Adrenal gland (tissue), 12 donors: ENCODE measurements around the gene GALP. TPM values are rescaled to one million over a fixed set of nuclear protein-coding genes. Genes with fewer than 3 reads are reported as not detected.

Source experiments
- DNase-seq, 7 donors: peaks; one replicate each; pipeline ENCODE4 v3.0.0-alpha.2; 2019 to 2020
- H3K27ac ChIP-seq, 5 donors: fragments of 200-600 bp; sonication (generic) in 4 of 5; 1 replicate in 3 of 5; 2 replicates in 2 of 5; pipeline versions ENCODE4 v1.5.1 to v1.8.0; 2016 to 2020; ENCODE audit warnings: mild to moderate bottlenecking in 1 of 5
- H3K27me3 ChIP-seq: fragments of 200-600 bp; 2 replicates; pipeline ENCODE4 v1.8.0; 2021
- H3K36me3 ChIP-seq, 2 donors: fragments of 200-600 bp; replicated peaks in 1 of 2; 1 replicate in 1 of 2; 2 replicates in 1 of 2; pipeline versions ENCODE4 v1.5.1 to v1.8.0; 2018 to 2022
- H3K4me1 ChIP-seq, 2 donors: fragments of 200-600 bp; replicated peaks in 1 of 2; 1 replicate in 1 of 2; 2 replicates in 1 of 2; pipeline versions ENCODE4 v1.5.1 to v1.8.0; 2018 to 2021
- H3K4me3 ChIP-seq, 4 donors: fragments of 200-600 bp; sonication (generic) in 3 of 4; one replicate each; pipeline ENCODE4 v1.5.1; 2016 to 2018
- H3K9me3 ChIP-seq, 3 donors: fragments of 200-600 bp; sonication (generic) in 1 of 3; replicated peaks in 1 of 3; 1 replicate in 2 of 3; 2 replicates in 1 of 3; pipeline versions ENCODE4 v1.5.1 to v1.8.0; 2016 to 2021
- CTCF ChIP-seq, 6 experiments: fragments of 450-650 bp in 4 of 6; fragments of 200-600 bp in 2 of 6; sonication (generic) in 1 of 6; IDR thresholded peaks; 1 replicate in 5 of 6; 2 replicates in 1 of 6; pipeline versions ENCODE4 v1.5.1 to v1.8.0; 2016 to 2021; ENCODE audit warnings: antibody characterized with exemption in 6 of 6, mild to moderate bottlenecking in 2 of 6, moderate library complexity in 1 of 6
- POLR2A ChIP-seq, 2 donors: fragments of 450-650 bp; IDR thresholded peaks; one replicate each; pipeline ENCODE4 v1.6.1; 2017; ENCODE audit warnings: antibody characterized with exemption in 2 of 2, mild to moderate bottlenecking in 2 of 2, moderate library complexity in 1 of 2
- WGBS, 4 donors: extraction: QIAGEN DNeasy Blood & Tissue Kit in 2 of 4; methylation state at CpG; one replicate each; pipeline versions ENCODE4 v1.1.5 to v1.1.7; 2013 to 2017; 5-methylcytosine and 5-hydroxymethylcytosine counted together
- intact Hi-C, 2 donors: fragments of 100-400 bp; cut with DNase I; formaldehyde crosslinking; loops; one replicate each; pipeline versions ENCODE4 v1.14.1 to v1.15.0; 2022 to 2023
- polyA plus RNA-seq, 3 donors: library from polyadenylated mRNA; stranded (reverse); fragments of 200-250 nt in 2 of 3; fragments of 350-450 nt in 1 of 3; fragmentation: Illumina TruSeq in 1 of 3; extraction: RNeasy Lipid Tissue Mini Kit (QIAGEN cat#74804) in 1 of 3; gene quantifications; one replicate each; pipeline ENCODE4 v1.2.3, GENCODE V29; 2013 to 2014
- total RNA-seq, 9 donors: library from RNA; depleted of rRNA in 4 of 9; stranded (reverse); fragments of >200 nt in 4 of 9; fragments of 120-200 nt in 1 of 9; fragmentation: NEBNext Ultra II Directional in 1 of 9; extraction: Animal tissue kit (Norgen Biotek cat#: 25700) in 1 of 9; gene quantifications; one replicate each; pipeline versions ENCODE4 v1.1.0 to v1.2.4, GENCODE V29; 2013 to 2023
- donor health status: healthy with polysubstance abuse.
- donor health status: Bipolar disorder and iron deficiency.
- donor health status: DM: yes; HTN: yes; CAD: no.
- donor health status: DM: no; HTN: no; CAD: no.
- donor health status: DM: no; HTN: no; CAD: no.
- donor health status: DM: yes; HTN: yes; CAD: no.

The GALP gene
- total and polyA plus RNA-seq, 12 donors = not detected

- no peaks in the 10 kb centered on the region for H3K9me3 ChIP-seq
- H3K27me3 ChIP-seq = no peaks in the 10 kb centered on the region
- WGBS, 4 donors = 88 to 97% (median 95%) methylated on average over 3 to 11 of the region's 11 CpGs
- intact Hi-C loops = no loop called here
- DNase-seq = no peak
- H3K36me3 ChIP-seq = peaks cover 0 to 20% of the 10 kb centered on the region in 2 donors
- H3K4me3 ChIP-seq = no peak overlapping the region
- H3K27ac ChIP-seq = no peak overlapping the region
- TF ChIP-seq POLR2A (IDR thresholded peaks at IDR 0.05) = no peak
- no peak for TF ChIP-seq CTCF (IDR thresholded peaks at IDR 0.05)
- H3K4me1 ChIP-seq = no peaks in the 10 kb centered on the region
These were observed 14.3 kb upstream of the GALP start for GRCh38 chr19:56161534-56161933.

DNA sequence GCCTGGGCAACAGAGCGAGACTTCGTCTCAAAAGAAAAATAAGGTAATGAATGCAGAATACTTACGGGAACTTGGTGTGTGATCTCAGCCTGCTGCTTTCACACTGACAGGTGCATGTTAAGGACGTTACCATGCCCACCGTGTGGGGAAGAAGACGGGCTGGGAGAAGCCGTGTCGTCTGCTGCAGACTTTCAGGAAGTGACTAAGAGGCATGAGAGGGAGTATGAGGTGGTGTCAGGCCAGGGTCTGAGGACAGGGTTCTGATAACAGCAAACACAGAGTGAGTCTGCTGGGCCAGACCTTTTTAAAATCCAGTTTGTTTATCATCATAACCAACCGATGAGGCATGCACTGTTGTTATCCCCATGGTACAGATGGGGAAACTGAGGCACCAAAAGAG is 13.6 kb upstream of the GALP start:
- intact Hi-C loops = no loop called here
- H3K4me3 ChIP-seq = no peak overlapping the region
- peaks cover 0 to 20% of the 10 kb centered on the region in 2 donors for H3K36me3 ChIP-seq
- DNase-seq = no peak
- WGBS, 4 donors = 48 to 58% (median 51%) methylated on average over 9 of the region's 9 CpGs
- no peak for TF ChIP-seq CTCF (IDR thresholded peaks at IDR 0.05)
- no peak for TF ChIP-seq POLR2A (IDR thresholded peaks at IDR 0.05)
- no peak overlapping the region for H3K27ac ChIP-seq
- H3K9me3 ChIP-seq = no peaks in the 10 kb centered on the region
- no peaks in the 10 kb centered on the region for H3K27me3 ChIP-seq
- no peaks in the 10 kb centered on the region for H3K4me1 ChIP-seq

DNA sequence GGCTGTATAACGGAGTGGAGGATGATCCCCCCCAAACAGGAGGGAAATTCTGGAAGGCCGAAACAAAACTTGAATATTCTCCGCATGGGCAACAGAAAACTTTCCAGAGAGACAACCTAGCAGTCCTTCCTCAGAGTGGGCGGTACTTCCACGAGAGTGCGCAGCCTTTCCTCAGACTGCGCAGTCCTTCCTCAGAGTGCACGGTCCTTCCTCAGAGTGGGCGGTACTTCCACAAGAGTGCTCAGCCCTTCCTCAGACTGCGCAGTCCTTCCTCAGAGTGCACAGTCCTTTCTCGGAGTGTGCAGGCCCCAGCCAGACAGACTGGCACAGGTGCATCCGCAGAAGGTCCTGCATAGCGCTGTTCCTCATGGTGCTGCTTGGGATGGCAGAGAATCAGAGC is 12.7 kb upstream of the GALP start:
- Histone ChIP-seq H3K9me3 (no peaks in the 10 kb centered on the region), H3K27ac (no peak overlapping the region), H3K36me3 (peaks cover 0 to 20% of the 10 kb centered on the region in 2 donors), H3K4me3 (no peak overlapping the region), H3K4me1 (no peaks in the 10 kb centered on the region), H3K27me3 (no peaks in the 10 kb centered on the region)
- TF ChIP-seq POLR2A (IDR thresholded peaks at IDR 0.05) = no peak
- TF ChIP-seq CTCF (IDR thresholded peaks at IDR 0.05) = no peak
- intact Hi-C loops = no loop called here
- WGBS, 4 donors = 84 to 100% (median 90%) methylated on average over 5 to 13 of the region's 13 CpGs
- no peak for DNase-seq

- Histone ChIP-seq H3K4me1 (peaks cover 0 to 4% of the 10 kb centered on the region in 2 donors), H3K36me3 (no peaks in the 10 kb centered on the region), H3K4me3 (no peak overlapping the region), H3K27ac (no peak overlapping the region), H3K9me3 (no peaks in the 10 kb centered on the region), H3K27me3 (no peaks in the 10 kb centered on the region)
- TF ChIP-seq CTCF (IDR thresholded peaks at IDR 0.05) (no peak), POLR2A (IDR thresholded peaks at IDR 0.05) (no peak)
- intact Hi-C loops = no loop called here
- WGBS, 4 donors = 41 to 46% (median 41%) methylated on average over 7 of the region's 7 CpGs
- no peak for DNase-seq
These were observed 8.7 kb upstream of the GALP start for GRCh38 chr19:56167064-56167578.
